ENCODE results near the gene SNX12.

The SNX12 gene

GRCh38 chrX:71095033-71095432 is 26.9 kb upstream of the SNX12 start:
- no peaks in the 10 kb centered on the region for H3K9me2 ChIP-seq (replicated peaks; ENCODE audit: insufficient read depth, low read length)
- H3K4me1 ChIP-seq (ENCODE audit: low read length) = no peaks in the 10 kb centered on the region
- H3K4me2 ChIP-seq (ENCODE audit: low read depth, low read length) = peak overlapping the region; percentile 74
- no peaks in the 10 kb centered on the region for H3K9me3 ChIP-seq (replicated peaks; ENCODE audit: insufficient read depth, low read length)
- H3K36me3 ChIP-seq (replicated peaks; ENCODE audit: insufficient read depth, low read length) = no peaks in the 10 kb centered on the region
- no peaks in the 10 kb centered on the region for H3F3A ChIP-seq (ENCODE audit: insufficient read depth, low read length)
- TF ChIP-seq EZH2phosphoT487 (IDR thresholded peaks at IDR 0.05; ENCODE audit: low read length) = no peak
- TF ChIP-seq EZH2 (optimal IDR thresholded peaks at IDR 0.05; ENCODE audit: low read depth, low read length) = no peak
- TF ChIP-seq CTCF (IDR thresholded peaks at IDR 0.05; ENCODE audit: low read length) = no peak
- no peaks in the 10 kb centered on the region for H3K27me3 ChIP-seq (replicated peaks; ENCODE audit: insufficient read depth, low read length)
- H3K27ac ChIP-seq (ENCODE audit: low read length) = no peak overlapping the region
- peak overlapping the region; percentile 78 for H2AFZ ChIP-seq (ENCODE audit: low read length)
- peak overlapping the region; percentile 33; the same call in 1 of the 2 replicates for H3K9ac ChIP-seq (ENCODE audit: low read length)
- peak overlapping the region; percentile 62 for H3K4me3 ChIP-seq (ENCODE audit: low read length)
- no peaks in the 10 kb centered on the region for H4K20me1 ChIP-seq (ENCODE audit: insufficient read depth, low read length)
- no peak for DNase-seq
- no peaks in the 10 kb centered on the region for H3K79me2 ChIP-seq (ENCODE audit: low read length)

- Histone ChIP-seq H3K27ac (ENCODE audit: low read length) (no peak overlapping the region), H3K9ac (ENCODE audit: low read length) (no peak overlapping the region), H3K27me3 (replicated peaks; ENCODE audit: insufficient read depth, low read length) (no peaks in the 10 kb centered on the region), H3K9me3 (replicated peaks; ENCODE audit: insufficient read depth, low read length) (no peaks in the 10 kb centered on the region), H4K20me1 (ENCODE audit: insufficient read depth, low read length) (no peaks in the 10 kb centered on the region), H3K4me1 (ENCODE audit: low read length) (no peaks in the 10 kb centered on the region), H3K4me3 (ENCODE audit: low read length) (no peak overlapping the region), H3K36me3 (replicated peaks; ENCODE audit: insufficient read depth, low read length) (no peaks in the 10 kb centered on the region), H3K79me2 (ENCODE audit: low read length) (no peaks in the 10 kb centered on the region), H3K9me2 (replicated peaks; ENCODE audit: insufficient read depth, low read length) (no peaks in the 10 kb centered on the region), H3F3A (ENCODE audit: insufficient read depth, low read length) (no peaks in the 10 kb centered on the region), H3K4me2 (ENCODE audit: low read depth, low read length) (no peak overlapping the region), H2AFZ (ENCODE audit: low read length) (no peak overlapping the region)
- TF ChIP-seq CTCF (IDR thresholded peaks at IDR 0.05; ENCODE audit: low read length) = no peak
- no peak for TF ChIP-seq EZH2 (optimal IDR thresholded peaks at IDR 0.05; ENCODE audit: low read depth, low read length)
- no peak for TF ChIP-seq EZH2phosphoT487 (IDR thresholded peaks at IDR 0.05; ENCODE audit: low read length)
- DNase-seq = no peak
Observed at GRCh38 chrX:71091263-71091662, 23.1 kb upstream of the SNX12 start.

- no peak overlapping the region for H3K9ac ChIP-seq (ENCODE audit: low read length)
- no peaks in the 10 kb centered on the region for H3F3A ChIP-seq (ENCODE audit: insufficient read depth, low read length)
- H3K36me3 ChIP-seq (replicated peaks; ENCODE audit: insufficient read depth, low read length) = no peaks in the 10 kb centered on the region
- no peak for DNase-seq
- no peaks in the 10 kb centered on the region for H3K79me2 ChIP-seq (ENCODE audit: low read length)
- no peaks in the 10 kb centered on the region for H3K9me3 ChIP-seq (replicated peaks; ENCODE audit: insufficient read depth, low read length)
- H3K27me3 ChIP-seq (replicated peaks; ENCODE audit: insufficient read depth, low read length) = no peaks in the 10 kb centered on the region
- no peaks in the 10 kb centered on the region for H3K4me1 ChIP-seq (ENCODE audit: low read length)
- no peak overlapping the region for H3K4me3 ChIP-seq (ENCODE audit: low read length)
- H3K4me2 ChIP-seq (ENCODE audit: low read depth, low read length) = no peak overlapping the region
- H3K9me2 ChIP-seq (replicated peaks; ENCODE audit: insufficient read depth, low read length) = no peaks in the 10 kb centered on the region
- H4K20me1 ChIP-seq (ENCODE audit: insufficient read depth, low read length) = no peaks in the 10 kb centered on the region
- no peak overlapping the region for H2AFZ ChIP-seq (ENCODE audit: low read length)
- TF ChIP-seq EZH2 (optimal IDR thresholded peaks at IDR 0.05; ENCODE audit: low read depth, low read length) (no peak), CTCF (IDR thresholded peaks at IDR 0.05; ENCODE audit: low read length) (no peak), EZH2phosphoT487 (IDR thresholded peaks at IDR 0.05; ENCODE audit: low read length) (no peak)
- no peak overlapping the region for H3K27ac ChIP-seq (ENCODE audit: low read length)
Observed at GRCh38 chrX:71085900-71086299, 17.8 kb upstream of the SNX12 start.

All from MM.1S (cell line).